Astrocyte (in vitro differentiated cells and primary cell): Measurements from ENCODE around the gene IQSEC3.
"Not testable (repeated sequence)": the region's sequence is repeated elsewhere in the genome, so short reads cannot be mapped to it uniquely, and the experiment has no call there.

Experiments used
- CTCF ChIP-seq: IDR thresholded peaks from 2 replicates; pipeline ENCODE4 v1.5.1; 2011; ENCODE audit warnings: low read depth, mild to moderate bottlenecking, inconsistent platforms, low read length, moderate library complexity; ENCODE audit not compliant: insufficient read depth
- EZH2 ChIP-seq: IDR thresholded peaks from 2 replicates; pipeline ENCODE4 v1.6.1; 2012; ENCODE audit warnings: mild to moderate bottlenecking, low read length, inconsistent platforms; ENCODE audit not compliant: insufficient read depth

GRCh38 chr12:70541-70940 is 4.0 kb downstream of the IQSEC3 start:
- TF ChIP-seq CTCF, EZH2: not testable (repeated sequence)
